D721Med (cell line): ENCODE data around the gene PLPPR5.

Experiments used
- DNase-seq: peaks from one replicate; pipeline ENCODE4 v3.0.0; 2011; ENCODE audit warnings: low spot score; ENCODE audit not compliant: insufficient read length
- FAIRE-seq: peaks from 2 replicates; lab custom pipeline; 2011; peaks lifted over from hg19 to GRCh38; lab: Jason Lieb, UNC
- TF ChIP-seq, protein P1 (sequence below): IDR thresholded peaks from 2 replicates; pipeline ENCODE4 v1.5.1; 2012; ENCODE audit warnings: mild to moderate bottlenecking, control low read depth; ENCODE audit not compliant: insufficient read depth; ENCODE audit errors: missing control alignments

The PLPPR5 gene

GRCh38 chr1:98865796-98866195 is 138.9 kb downstream of the PLPPR5 start:
- no peak for DNase-seq
- TF ChIP-seq, protein P1, sequence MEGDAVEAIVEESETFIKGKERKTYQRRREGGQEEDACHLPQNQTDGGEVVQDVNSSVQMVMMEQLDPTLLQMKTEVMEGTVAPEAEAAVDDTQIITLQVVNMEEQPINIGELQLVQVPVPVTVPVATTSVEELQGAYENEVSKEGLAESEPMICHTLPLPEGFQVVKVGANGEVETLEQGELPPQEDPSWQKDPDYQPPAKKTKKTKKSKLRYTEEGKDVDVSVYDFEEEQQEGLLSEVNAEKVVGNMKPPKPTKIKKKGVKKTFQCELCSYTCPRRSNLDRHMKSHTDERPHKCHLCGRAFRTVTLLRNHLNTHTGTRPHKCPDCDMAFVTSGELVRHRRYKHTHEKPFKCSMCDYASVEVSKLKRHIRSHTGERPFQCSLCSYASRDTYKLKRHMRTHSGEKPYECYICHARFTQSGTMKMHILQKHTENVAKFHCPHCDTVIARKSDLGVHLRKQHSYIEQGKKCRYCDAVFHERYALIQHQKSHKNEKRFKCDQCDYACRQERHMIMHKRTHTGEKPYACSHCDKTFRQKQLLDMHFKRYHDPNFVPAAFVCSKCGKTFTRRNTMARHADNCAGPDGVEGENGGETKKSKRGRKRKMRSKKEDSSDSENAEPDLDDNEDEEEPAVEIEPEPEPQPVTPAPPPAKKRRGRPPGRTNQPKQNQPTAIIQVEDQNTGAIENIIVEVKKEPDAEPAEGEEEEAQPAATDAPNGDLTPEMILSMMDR = no peak
- no peak for FAIRE-seq

- DNase-seq = no peak
- FAIRE-seq = no peak
- TF ChIP-seq, protein P1 = no peak
Measured at GRCh38 chr1:98860329-98860728, 144.3 kb downstream of the PLPPR5 start.

DNA sequence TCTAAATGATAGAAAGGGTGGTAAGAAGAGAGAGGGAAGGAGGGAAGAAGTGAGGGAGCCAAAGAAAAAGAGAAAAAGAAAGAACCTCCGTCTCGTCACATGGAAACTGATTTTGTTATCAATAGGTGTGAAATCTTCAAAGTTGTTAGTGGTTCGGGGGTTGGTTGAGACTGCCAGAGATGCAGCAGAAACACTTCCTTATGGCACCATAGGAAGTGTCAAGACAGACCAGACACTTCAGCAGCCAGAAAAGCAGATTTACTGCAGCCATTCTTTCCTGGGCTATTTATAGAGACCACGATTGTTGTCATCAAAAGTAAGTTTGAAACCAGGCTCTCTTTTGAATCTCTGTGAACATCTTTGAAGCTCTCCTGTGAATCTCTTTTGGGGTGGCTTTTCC is 150.5 kb downstream of the PLPPR5 start:
- FAIRE-seq = no peak
- TF ChIP-seq, protein P1 = no peak
- DNase-seq = no peak

DNA sequence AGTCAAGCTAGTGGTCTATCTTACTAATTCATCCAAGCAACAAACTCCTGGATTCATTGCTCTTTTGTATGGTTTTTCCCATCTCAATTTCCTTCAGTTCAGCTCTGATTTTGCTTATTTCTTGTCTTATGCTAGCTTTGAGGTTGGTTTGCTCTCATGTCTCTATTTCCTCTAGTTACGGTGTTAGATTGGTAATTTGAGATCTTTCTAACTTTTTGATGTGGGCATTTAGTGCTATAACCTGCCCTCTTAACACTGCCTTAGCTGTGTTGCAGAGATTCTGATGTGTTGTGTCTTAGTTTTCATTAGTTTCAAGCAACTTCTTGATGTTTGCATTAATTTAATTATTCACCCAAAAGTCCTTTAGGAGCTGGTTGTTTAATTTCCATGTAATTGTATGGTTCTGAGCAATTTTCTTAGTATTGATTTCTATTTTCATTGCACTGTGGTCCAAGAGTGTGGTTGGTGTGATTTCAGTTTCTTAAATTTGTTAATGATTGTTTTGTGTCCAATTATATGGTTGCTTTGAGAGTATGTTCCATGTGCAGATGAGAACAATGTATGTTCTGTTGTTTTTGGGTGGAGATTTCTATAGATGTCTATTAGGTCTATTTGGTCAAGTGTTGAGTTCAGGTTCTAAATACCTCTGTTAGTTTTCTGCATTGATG is 154.6 kb downstream of the PLPPR5 start:
- TF ChIP-seq, protein P1 = no peak
- FAIRE-seq = no peak
- DNase-seq = no peak

DNA sequence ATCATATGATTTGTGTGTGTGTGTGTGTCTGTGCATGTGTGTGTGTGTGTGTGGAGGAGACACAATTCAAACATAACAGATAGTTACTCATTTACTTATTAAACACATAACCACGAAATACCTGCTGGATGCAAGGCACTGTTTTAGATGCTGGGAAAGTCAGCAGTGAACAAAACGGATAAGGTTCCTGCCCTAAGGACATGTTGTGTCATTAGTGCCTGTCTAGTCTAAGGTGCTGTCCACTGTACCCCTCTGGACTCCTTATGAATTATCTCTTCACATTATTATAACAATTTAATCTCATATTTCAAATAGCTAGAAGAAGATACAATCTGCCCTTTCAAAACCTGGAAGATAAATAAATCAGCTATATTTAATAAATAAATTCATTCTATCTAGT is 162.4 kb downstream of the PLPPR5 start:
- DNase-seq (no peak), FAIRE-seq (no peak)
- TF ChIP-seq, protein P1 = no peak
